COR-L47 (cell line): ENCODE data around the gene RAB37.

Source experiments
- DNase-seq: peaks from one replicate; lab custom pipeline; 2025; lab: John Stamatoyannopoulos, UW

Gene RAB37

GRCh38 chr17:74736513-74737298 is at the start of gene RAB37:
Gene RAB37 (plus strand): TSS chr17:74737256. CDS start chr17:74737273, 17 bp downstream.
- DNase-seq = no peak

- DNase-seq = no peak
These were observed 49.2 kb upstream of the RAB37 start for GRCh38 chr17:74687886-74688285.

- DNase-seq = no peak
These were observed 46.6 kb upstream of the RAB37 start for GRCh38 chr17:74690409-74690825.

GRCh38 chr17:74691151-74691550 is 45.9 kb upstream of the RAB37 start:
- DNase-seq = no peak

GRCh38 chr17:74694081-74694480 is 43.0 kb upstream of the RAB37 start:
- DNase-seq = no peak

- no peak for DNase-seq
These were observed 41.4 kb upstream of the RAB37 start for GRCh38 chr17:74695629-74696028.

GRCh38 chr17:74697515-74697914 is 39.5 kb upstream of the RAB37 start:
- no peak for DNase-seq

GRCh38 chr17:74698069-74698468 is 39.0 kb upstream of the RAB37 start:
- DNase-seq = no peak

- no peak for DNase-seq
These were observed 37.8 kb upstream of the RAB37 start for GRCh38 chr17:74699236-74699635.

- no peak for DNase-seq
These were observed 34.8 kb upstream of the RAB37 start for GRCh38 chr17:74702116-74702871.

- no peak for DNase-seq
These were observed 33.7 kb upstream of the RAB37 start for GRCh38 chr17:74703311-74703710.

GRCh38 chr17:74704544-74704943 is 32.5 kb upstream of the RAB37 start:
- DNase-seq = no peak

- DNase-seq = no peak
These were observed 25.8 kb upstream of the RAB37 start for GRCh38 chr17:74711058-74711824.

- no peak for DNase-seq
These were observed 24.8 kb upstream of the RAB37 start for GRCh38 chr17:74712301-74712700.

- DNase-seq = no peak
These were observed 24.3 kb upstream of the RAB37 start, which contains the start of gene CD300LF for GRCh38 chr17:74712756-74713155. Gene CD300LF (minus strand): TSS chr17:74712923. CDS start chr17:74712866, 57 bp downstream.

- DNase-seq = no peak
These were observed 23.8 kb upstream of the RAB37 start for GRCh38 chr17:74713171-74713755.

- no peak for DNase-seq
These were observed 21.9 kb upstream of the RAB37 start for GRCh38 chr17:74715144-74715543.

GRCh38 chr17:74720506-74720905 is 16.6 kb upstream of the RAB37 start:
- no peak for DNase-seq

GRCh38 chr17:74722782-74723181 is 14.3 kb upstream of the RAB37 start:
- DNase-seq = no peak

GRCh38 chr17:74723891-74724290 is 13.2 kb upstream of the RAB37 start:
- DNase-seq = no peak

GRCh38 chr17:74725111-74725510 is 11.9 kb upstream of the RAB37 start:
- DNase-seq = no peak
